Keratinocyte (primary cell): ENCODE data around the gene LNPEP. TPM values are rescaled to one million over a fixed set of nuclear protein-coding genes. Genes with fewer than 3 reads are reported as not detected.

ENCODE experiments used
- DNase-seq: peaks from one replicate; pipeline ENCODE4 v3.0.0-alpha.2; 2011; ENCODE audit warnings: low read depth, missing footprints, low spot score
- FAIRE-seq: peaks from 2 replicates; lab custom pipeline; 2011; peaks lifted over from hg19 to GRCh38; lab: Jason Lieb, UNC
- H2AFZ ChIP-seq: 2 replicates; pipeline ENCODE4 v1.6.0; 2012; ENCODE audit warnings: low read length, control low read depth, inconsistent platforms; ENCODE audit not compliant: control insufficient read depth
- H3K27ac ChIP-seq: 2 replicates; pipeline ENCODE4 v1.5.1; 2011; ENCODE audit warnings: low read length; ENCODE audit not compliant: control insufficient read depth, insufficient read depth
- H3K27me3 ChIP-seq: 3 replicates; pipeline ENCODE4 v1.6.0; 2011; ENCODE audit warnings: low read length; ENCODE audit not compliant: control insufficient read depth, insufficient read depth; ENCODE audit errors: extremely low read depth
- H3K36me3 ChIP-seq, 2 experiments: 2 replicates in 1 of 2; 3 replicates in 1 of 2; pipeline ENCODE4 v1.5.1; 2011; ENCODE audit warnings: low read length in 2 of 2, mild to moderate bottlenecking in 1 of 2; ENCODE audit not compliant: control insufficient read depth in 2 of 2, insufficient read depth in 2 of 2; ENCODE audit errors: extremely low read depth in 1 of 2
- H3K4me1 ChIP-seq: 3 replicates; pipeline ENCODE4 v1.5.1; 2011; ENCODE audit warnings: low read length; ENCODE audit not compliant: control insufficient read depth, insufficient read depth; ENCODE audit errors: extremely low read depth
- H3K4me2 ChIP-seq: 3 replicates; pipeline ENCODE4 v1.6.0; 2011; ENCODE audit warnings: low read depth, low read length; ENCODE audit not compliant: control insufficient read depth, insufficient read depth; ENCODE audit errors: extremely low read depth
- H3K4me3 ChIP-seq, 3 experiments: fragments of 200-600 bp in 1 of 3; sonication (generic) in 1 of 3; 2 replicates in 2 of 3; 3 replicates in 1 of 3; pipeline ENCODE4 v1.5.1; 2011 to 2016; ENCODE audit warnings: low read length in 3 of 3, mild to moderate bottlenecking in 3 of 3, control low read depth in 2 of 3, inconsistent platforms in 1 of 3, low read depth in 1 of 3, mixed read lengths in 1 of 3, mixed run types in 1 of 3, moderate library complexity in 1 of 3; ENCODE audit not compliant: control insufficient read depth in 2 of 3, insufficient read depth in 2 of 3; ENCODE audit errors: extremely low read depth in 1 of 3
- H3K79me2 ChIP-seq: 2 replicates; pipeline ENCODE4 v1.6.0; 2012; ENCODE audit warnings: low read length; ENCODE audit not compliant: control insufficient read depth, insufficient read depth
- H3K9ac ChIP-seq: 3 replicates; pipeline ENCODE4 v1.6.0; 2011; ENCODE audit warnings: low read length; ENCODE audit not compliant: control insufficient read depth, insufficient read depth; ENCODE audit errors: extremely low read depth
- H3K9me1 ChIP-seq: 3 replicates; pipeline ENCODE4 v1.6.0; 2011; ENCODE audit warnings: low read length; ENCODE audit not compliant: control insufficient read depth, insufficient read depth; ENCODE audit errors: extremely low read depth
- H3K9me3 ChIP-seq: 2 replicates; pipeline ENCODE4 v1.5.1; 2012; ENCODE audit warnings: low read depth, low read length; ENCODE audit not compliant: control insufficient read depth
- H4K20me1 ChIP-seq: 3 replicates; pipeline ENCODE4 v1.6.0; 2011; ENCODE audit warnings: low read length; ENCODE audit not compliant: control insufficient read depth, insufficient read depth; ENCODE audit errors: extremely low read depth
- EZH2 ChIP-seq: IDR thresholded peaks from one replicate; pipeline ENCODE4 v1.6.1; 2012; ENCODE audit warnings: inconsistent platforms, mild to moderate bottlenecking, low read length, moderate library complexity
- dilution Hi-C: fragments of 300-500 bp; cut with MboI; formaldehyde crosslinking; loops from one replicate; pipeline ENCODE4 v1.7.0; 2020; ENCODE audit warnings: low sequenced_read_pairs; ENCODE audit not compliant: extremely low pct_ligation_motif_present
- polyA plus RNA-seq, 5 experiments: library from polyadenylated mRNA; depleted of rRNA in 3 of 5; stranded (reverse) in 3 of 5; stranded (forward) in 1 of 5; unstranded in 1 of 5; fragments of >200 nt; gene quantifications; 1 replicate in 1 of 5; 2 replicates in 3 of 5; 3 replicates in 1 of 5; pipeline versions ENCODE4 v1.2.1 to v1.2.3, GENCODE V29; 2011 to 2012; ENCODE audit warnings: missing spikeins in 2 of 5, low read depth in 1 of 5, low replicate concordance in 1 of 5
- TF ChIP-seq, protein P1 (sequence below), 3 experiments: IDR thresholded peaks in 1 of 3; conservative IDR thresholded peaks in 1 of 3; optimal IDR thresholded peaks in 1 of 3; 2 replicates in 2 of 3; 3 replicates in 1 of 3; pipeline versions ENCODE3 to v1.5.1; 2011; ENCODE audit warnings: low read length in 3 of 3, mild to moderate bottlenecking in 3 of 3, moderate library complexity in 2 of 3, control low read depth in 1 of 3, inconsistent platforms in 1 of 3; ENCODE audit not compliant: insufficient read depth in 2 of 3; ENCODE audit errors: extremely low read depth in 1 of 3

The LNPEP gene
- polyA plus RNA-seq, 1 donor (not counting 4 experiments of a cell fraction or from before 2014, with no cell fraction given): 26.6 TPM

DNA sequence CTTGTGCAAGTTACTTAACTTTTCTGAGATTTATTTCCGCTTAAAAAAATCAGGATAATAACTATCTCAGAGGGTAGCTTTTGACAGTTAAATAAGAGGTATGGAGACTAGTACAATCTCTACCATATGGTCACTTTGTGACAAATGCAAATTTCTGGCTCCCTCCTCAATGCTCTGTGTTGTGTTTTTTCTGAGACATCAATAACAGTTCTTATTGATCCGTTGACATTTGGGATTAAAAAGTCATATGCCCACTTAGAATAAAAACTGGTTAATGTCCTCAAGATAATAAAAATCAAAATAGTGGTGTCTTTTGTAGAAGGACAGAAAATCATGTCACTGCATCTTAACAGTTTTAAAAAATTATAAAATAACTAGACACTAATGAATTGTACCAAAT, 24.7 kb upstream of the LNPEP start:
- FAIRE-seq (no peak), DNase-seq (no peak)
- Histone ChIP-seq H3K9ac (no peak overlapping the region), H3K9me1 (no peaks in the 10 kb centered on the region), H4K20me1 (no peaks in the 10 kb centered on the region), H3K4me1 (no peaks in the 10 kb centered on the region), H2AFZ (no peak overlapping the region), H3K4me2 (no peak overlapping the region), H3K4me3 (no peak overlapping the region), H3K36me3 (peaks cover 0 to 2% of the 10 kb centered on the region in 2 experiments), H3K27ac (no peak overlapping the region), H3K9me3 (no peaks in the 10 kb centered on the region), H3K79me2 (no peaks in the 10 kb centered on the region), H3K27me3 (no peaks in the 10 kb centered on the region)
- dilution Hi-C loops: no loop called here
- TF ChIP-seq EZH2: no peak
- TF ChIP-seq, protein P1, sequence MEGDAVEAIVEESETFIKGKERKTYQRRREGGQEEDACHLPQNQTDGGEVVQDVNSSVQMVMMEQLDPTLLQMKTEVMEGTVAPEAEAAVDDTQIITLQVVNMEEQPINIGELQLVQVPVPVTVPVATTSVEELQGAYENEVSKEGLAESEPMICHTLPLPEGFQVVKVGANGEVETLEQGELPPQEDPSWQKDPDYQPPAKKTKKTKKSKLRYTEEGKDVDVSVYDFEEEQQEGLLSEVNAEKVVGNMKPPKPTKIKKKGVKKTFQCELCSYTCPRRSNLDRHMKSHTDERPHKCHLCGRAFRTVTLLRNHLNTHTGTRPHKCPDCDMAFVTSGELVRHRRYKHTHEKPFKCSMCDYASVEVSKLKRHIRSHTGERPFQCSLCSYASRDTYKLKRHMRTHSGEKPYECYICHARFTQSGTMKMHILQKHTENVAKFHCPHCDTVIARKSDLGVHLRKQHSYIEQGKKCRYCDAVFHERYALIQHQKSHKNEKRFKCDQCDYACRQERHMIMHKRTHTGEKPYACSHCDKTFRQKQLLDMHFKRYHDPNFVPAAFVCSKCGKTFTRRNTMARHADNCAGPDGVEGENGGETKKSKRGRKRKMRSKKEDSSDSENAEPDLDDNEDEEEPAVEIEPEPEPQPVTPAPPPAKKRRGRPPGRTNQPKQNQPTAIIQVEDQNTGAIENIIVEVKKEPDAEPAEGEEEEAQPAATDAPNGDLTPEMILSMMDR (optimal IDR thresholded peaks at IDR 0.05 in 1 of 3, IDR thresholded peaks at IDR 0.05 in 1 of 3, conservative IDR thresholded peaks at IDR 0.05 in 1 of 3; ENCODE audit: extremely low read depth in 1 of 3, insufficient read depth in 2 of 3, low read length in 3 of 3): no peak

- Histone ChIP-seq H3K4me1 (no peaks in the 10 kb centered on the region), H3K9ac (no peak overlapping the region), H3K9me3 (no peaks in the 10 kb centered on the region), H3K4me2 (no peak overlapping the region), H3K4me3 (no peak overlapping the region), H3K27ac (no peak overlapping the region), H3K27me3 (no peaks in the 10 kb centered on the region), H3K9me1 (no peaks in the 10 kb centered on the region), H4K20me1 (no peaks in the 10 kb centered on the region), H3K36me3 (peaks cover 2% of the 10 kb centered on the region in 2 experiments), H3K79me2 (no peaks in the 10 kb centered on the region), H2AFZ (no peak overlapping the region)
- TF ChIP-seq, protein P1 (optimal IDR thresholded peaks at IDR 0.05 in 1 of 3, IDR thresholded peaks at IDR 0.05 in 1 of 3, conservative IDR thresholded peaks at IDR 0.05 in 1 of 3; ENCODE audit: extremely low read depth in 1 of 3, insufficient read depth in 2 of 3, low read length in 3 of 3): no peak
- TF ChIP-seq EZH2: no peak
- dilution Hi-C loops: no loop called here
- no peak for FAIRE-seq
- no peak for DNase-seq
Measured at GRCh38 chr5:96913233-96913632, 22.6 kb upstream of the LNPEP start.
